HG03060 (cell line): ENCODE measurements around the gene MX1.

ENCODE experiments used
- ATAC-seq: cut with Tn5 transposase; IDR thresholded peaks from one replicate; pipeline ENCODE4 v1.9.1; 2021; ENCODE audit warnings: low read depth, moderate number of reproducible peaks; ENCODE audit not compliant: unreplicated experiment

The MX1 gene

DNA sequence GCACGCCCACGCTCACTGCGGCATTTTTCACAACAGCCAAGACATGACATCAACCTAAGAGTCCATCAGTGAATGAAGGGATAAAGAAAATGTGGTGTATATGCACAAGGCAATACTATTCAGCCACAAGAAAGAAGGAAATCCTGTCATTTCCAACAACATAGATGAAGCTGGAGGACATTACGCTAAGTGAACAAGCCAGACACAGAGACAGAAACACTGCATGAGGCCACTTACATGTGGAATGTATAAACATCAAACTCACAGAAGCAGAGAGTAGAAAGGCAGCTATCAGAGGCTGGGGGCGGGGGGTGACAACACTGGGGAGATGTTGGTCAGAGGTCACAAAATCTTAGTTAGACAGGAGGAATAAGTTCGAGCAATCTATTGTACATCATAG is 61.0 kb downstream of the MX1 start:
- ATAC-seq = no peak

DNA sequence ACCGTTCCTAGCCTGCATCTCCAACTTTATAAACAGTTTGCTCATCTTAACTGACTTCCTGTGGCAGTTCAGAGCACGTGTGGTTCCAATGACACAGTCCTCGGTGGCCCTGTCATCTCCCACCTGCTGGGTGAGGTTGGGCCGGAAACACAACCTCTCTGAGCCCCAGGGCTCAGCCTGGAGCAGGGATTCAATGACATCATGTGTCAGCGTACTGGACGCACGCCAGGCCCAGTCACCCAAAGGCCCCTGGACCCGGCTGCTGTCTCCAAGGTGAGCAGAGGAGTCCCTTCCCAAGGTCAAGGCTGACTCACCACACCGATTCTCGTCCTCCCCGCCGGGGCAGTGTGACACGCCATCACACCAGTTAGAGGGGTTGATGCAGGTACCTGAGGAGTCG is 62.0 kb downstream of the MX1 start:
- no peak for ATAC-seq

DNA sequence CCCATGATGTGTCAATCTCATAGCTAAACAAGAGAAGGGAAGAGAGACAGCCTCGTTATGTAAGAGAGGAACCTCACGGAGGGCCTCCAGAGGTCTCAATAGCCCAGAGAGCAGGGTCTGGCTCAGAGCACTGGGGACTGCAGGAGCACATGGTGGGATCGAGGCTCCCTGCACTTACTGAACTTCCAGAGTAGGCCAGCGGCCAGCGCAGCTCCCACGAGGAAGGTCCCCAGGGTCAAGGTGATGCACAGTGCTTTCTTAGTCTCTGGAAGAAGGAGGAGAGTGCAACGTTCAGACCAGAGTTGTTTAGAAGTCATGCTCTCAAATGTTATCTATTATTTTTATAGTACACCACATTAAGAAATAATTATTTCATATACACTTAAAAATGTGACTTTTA is 63.3 kb downstream of the MX1 start:
- no peak for ATAC-seq

DNA sequence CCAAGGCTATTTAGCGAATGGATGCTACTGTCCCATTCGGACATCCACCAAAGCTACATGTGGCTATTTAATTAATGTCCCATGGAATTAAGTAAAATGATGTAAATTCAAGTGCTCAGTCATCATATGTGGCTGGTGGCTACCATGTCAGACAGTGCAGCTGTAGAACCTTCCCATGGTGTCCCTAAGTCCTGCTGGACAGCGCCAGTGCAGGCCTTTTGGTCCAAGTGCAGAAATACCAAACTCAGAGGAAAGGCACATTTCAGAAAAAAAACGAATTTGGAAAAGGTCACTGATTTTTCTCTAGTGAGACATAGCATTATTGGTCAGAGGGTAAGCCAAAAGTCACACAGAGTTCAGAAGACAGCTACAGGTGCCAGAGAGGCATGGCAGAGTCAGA is 64.3 kb downstream of the MX1 start:
- no peak for ATAC-seq

DNA sequence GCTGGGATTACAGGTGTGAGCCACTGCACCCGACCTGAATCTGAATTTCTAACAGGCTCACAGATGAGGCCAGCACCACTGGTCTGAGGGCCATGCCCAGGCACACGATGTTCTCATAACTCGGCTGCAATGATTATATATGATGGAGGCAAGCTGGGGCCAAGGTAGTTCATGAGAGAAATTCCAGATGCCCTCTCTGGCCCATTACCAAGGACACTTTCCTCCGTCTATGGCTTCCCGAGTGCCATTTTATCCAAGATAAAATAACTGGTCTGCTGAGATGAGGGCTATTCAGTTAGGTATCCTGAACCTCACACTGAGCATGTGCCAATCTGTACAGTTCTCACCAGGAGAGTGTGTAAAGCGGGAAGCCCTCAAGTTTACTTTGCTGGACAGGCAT is 65.4 kb downstream of the MX1 start:
- ATAC-seq = no peak

GRCh38 chr21:41494242-41494641 is 68.2 kb downstream of the MX1 start:
- ATAC-seq = no peak

GRCh38 chr21:41497008-41497407 is 71.0 kb downstream of the MX1 start:
- ATAC-seq = no peak

DNA sequence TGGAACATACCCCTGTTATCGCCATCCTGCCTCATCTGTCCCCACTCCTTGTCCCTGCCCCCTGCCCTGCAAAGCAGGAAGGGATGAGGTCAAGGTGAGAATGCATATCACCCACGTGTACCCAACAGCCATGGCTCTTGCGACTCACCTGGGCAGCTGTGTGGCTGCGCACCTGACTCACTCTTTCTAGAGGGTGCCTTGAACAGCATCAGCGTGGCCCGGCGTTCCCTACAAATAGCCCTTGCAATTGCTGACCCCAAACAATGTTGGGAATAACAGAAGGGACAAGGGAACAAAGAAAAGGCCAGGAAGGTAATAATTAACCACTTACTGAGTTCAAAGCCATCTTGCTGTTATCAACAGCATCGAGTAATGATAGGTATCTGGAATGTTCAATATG is 71.7 kb downstream of the MX1 start:
- ATAC-seq = no peak

- no peak for ATAC-seq
Observed at GRCh38 chr21:41499920-41500319, 73.9 kb downstream of the MX1 start.

GRCh38 chr21:41500363-41500762 is 74.3 kb downstream of the MX1 start:
- ATAC-seq = no peak

GRCh38 chr21:41500931-41501381 is 74.9 kb downstream of the MX1 start:
- ATAC-seq = no peak

DNA sequence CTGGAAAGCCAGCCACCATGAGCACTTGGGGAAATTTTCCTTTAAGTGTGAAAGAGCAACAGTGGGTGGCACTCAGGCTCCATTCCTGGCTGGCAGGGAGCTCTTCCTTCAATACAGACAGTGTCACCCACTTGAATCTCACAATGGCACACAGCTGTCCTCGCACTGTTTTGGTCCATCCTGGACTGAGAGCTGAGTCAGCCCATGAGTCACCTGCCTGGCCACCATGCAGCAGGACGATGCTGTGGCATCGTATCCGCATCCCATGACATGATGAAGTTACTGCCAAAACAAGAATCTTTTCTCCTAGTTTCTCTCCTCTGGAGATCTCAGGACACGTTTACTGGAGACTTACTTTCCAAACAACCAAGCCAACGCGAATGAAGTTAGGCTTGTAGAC is 75.9 kb downstream of the MX1 start:
- no peak for ATAC-seq

DNA sequence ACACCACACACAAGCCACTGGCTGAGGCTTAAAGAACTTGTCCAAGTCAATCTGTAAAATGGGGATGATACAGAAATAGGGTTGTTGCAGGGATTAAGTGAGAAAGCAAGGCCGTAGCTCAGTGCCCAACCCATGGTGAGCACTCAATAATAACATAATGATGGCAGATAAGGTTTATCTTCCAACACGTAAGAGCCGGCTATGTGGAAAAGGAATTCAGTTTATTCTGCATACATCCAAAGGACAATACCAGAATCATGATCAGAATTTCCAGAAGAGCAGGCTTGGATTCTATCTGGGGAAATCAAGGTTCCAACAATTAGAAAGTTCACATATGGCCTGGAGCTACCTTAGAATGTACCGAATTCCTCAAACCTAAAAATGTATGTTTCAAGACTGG is 77.3 kb downstream of the MX1 start:
- ATAC-seq = no peak

DNA sequence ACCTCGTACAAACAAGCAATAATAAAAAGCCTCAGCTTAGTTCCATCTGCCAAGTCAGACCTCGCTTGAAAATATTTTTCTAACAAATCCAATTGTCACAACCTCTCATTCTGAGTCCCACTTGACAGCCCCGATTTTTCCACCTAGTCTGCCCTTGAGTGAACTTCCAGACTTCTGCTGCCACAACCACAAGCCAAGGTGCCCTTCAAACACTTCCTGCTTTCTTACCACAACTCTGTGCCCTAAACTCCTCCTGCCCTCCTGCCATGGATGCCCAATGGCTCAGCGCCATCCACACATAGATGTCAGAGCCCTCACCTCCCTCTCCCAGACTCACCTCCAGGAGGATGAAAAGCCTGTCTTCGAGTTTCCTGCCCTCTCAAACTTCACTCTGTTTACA is 78.0 kb downstream of the MX1 start:
- no peak for ATAC-seq

GRCh38 chr21:41506005-41506594 is 80.1 kb downstream of the MX1 start:
- no peak for ATAC-seq

GRCh38 chr21:41506611-41507520 is 80.8 kb downstream of the MX1 start:
- ATAC-seq = no peak

GRCh38 chr21:41507521-41508414 is 81.7 kb downstream of the MX1 start, which contains the start of gene TMPRSS2:
Gene TMPRSS2 (minus strand): TSS chr21:41508158. CDS start chr21:41498133, 10,025 bp downstream.
- no peak for ATAC-seq

- no peak for ATAC-seq
Observed at GRCh38 chr21:41508415-41509144, 82.5 kb downstream of the MX1 start.
